Measurements from ENCODE around the gene RAPGEF5. TPM values are rescaled to one million over a fixed set of nuclear protein-coding genes. Genes with fewer than 3 reads are reported as not detected.

Gene RAPGEF5
- total RNA-seq, 2 donors from 2014 or later, result 7.4 to 29.8 TPM

GRCh38 chr7:22291977-22292376 is 65.0 kb downstream of the RAPGEF5 start:
- Histone ChIP-seq H3K4me3 (no peak overlapping the region), H3K27ac (no peak overlapping the region), H3K36me3 (no peaks in the 10 kb centered on the region), H3K9me3 (no peaks in the 10 kb centered on the region), H3K27me3 (replicated peaks; ENCODE audit: insufficient read depth) (no peaks in the 10 kb centered on the region), H3K4me1 (replicated peaks) (no peaks in the 10 kb centered on the region)
- intact Hi-C loops (cut with DNase I), result no loop called here
- no peak for DNase-seq (ENCODE audit: low spot score)
- 85% methylated on average over 2 of the region's 2 CpGs for WGBS
- no peak for TF ChIP-seq POLR2AphosphoS5 (IDR thresholded peaks at IDR 0.05)
- TF ChIP-seq POLR2A (IDR thresholded peaks at IDR 0.05), result no peak
- TF ChIP-seq, protein P1, sequence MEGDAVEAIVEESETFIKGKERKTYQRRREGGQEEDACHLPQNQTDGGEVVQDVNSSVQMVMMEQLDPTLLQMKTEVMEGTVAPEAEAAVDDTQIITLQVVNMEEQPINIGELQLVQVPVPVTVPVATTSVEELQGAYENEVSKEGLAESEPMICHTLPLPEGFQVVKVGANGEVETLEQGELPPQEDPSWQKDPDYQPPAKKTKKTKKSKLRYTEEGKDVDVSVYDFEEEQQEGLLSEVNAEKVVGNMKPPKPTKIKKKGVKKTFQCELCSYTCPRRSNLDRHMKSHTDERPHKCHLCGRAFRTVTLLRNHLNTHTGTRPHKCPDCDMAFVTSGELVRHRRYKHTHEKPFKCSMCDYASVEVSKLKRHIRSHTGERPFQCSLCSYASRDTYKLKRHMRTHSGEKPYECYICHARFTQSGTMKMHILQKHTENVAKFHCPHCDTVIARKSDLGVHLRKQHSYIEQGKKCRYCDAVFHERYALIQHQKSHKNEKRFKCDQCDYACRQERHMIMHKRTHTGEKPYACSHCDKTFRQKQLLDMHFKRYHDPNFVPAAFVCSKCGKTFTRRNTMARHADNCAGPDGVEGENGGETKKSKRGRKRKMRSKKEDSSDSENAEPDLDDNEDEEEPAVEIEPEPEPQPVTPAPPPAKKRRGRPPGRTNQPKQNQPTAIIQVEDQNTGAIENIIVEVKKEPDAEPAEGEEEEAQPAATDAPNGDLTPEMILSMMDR (IDR thresholded peaks at IDR 0.05), result no peak

GRCh38 chr7:22288202-22288601 is 68.8 kb downstream of the RAPGEF5 start:
- DNase-seq (ENCODE audit: low spot score), result no peak
- WGBS, result 98% methylated on average over 6 of the region's 6 CpGs
- TF ChIP-seq, protein P1 (IDR thresholded peaks at IDR 0.05), result no peak
- no peak for TF ChIP-seq POLR2A (IDR thresholded peaks at IDR 0.05)
- TF ChIP-seq POLR2AphosphoS5 (IDR thresholded peaks at IDR 0.05), result no peak
- Histone ChIP-seq H3K27me3 (replicated peaks; ENCODE audit: insufficient read depth) (no peaks in the 10 kb centered on the region), H3K4me3 (no peak overlapping the region), H3K27ac (no peak overlapping the region), H3K4me1 (replicated peaks) (no peaks in the 10 kb centered on the region), H3K9me3 (no peaks in the 10 kb centered on the region), H3K36me3 (no peaks in the 10 kb centered on the region)
- intact Hi-C loops (cut with DNase I), result no loop called here

GRCh38 chr7:22287412-22287811 is 69.5 kb downstream of the RAPGEF5 start:
- no peak overlapping the region for H3K27ac ChIP-seq
- WGBS, result 93% methylated on average over 2 of the region's 2 CpGs
- intact Hi-C loops (cut with DNase I), result no loop called here
- TF ChIP-seq POLR2AphosphoS5 (IDR thresholded peaks at IDR 0.05) (no peak), POLR2A (IDR thresholded peaks at IDR 0.05) (no peak)
- TF ChIP-seq, protein P1 (IDR thresholded peaks at IDR 0.05), result no peak
- H3K27me3 ChIP-seq (replicated peaks; ENCODE audit: insufficient read depth), result no peaks in the 10 kb centered on the region
- H3K9me3 ChIP-seq, result no peaks in the 10 kb centered on the region
- no peak for DNase-seq (ENCODE audit: low spot score)
- no peak overlapping the region for H3K4me3 ChIP-seq
- no peaks in the 10 kb centered on the region for H3K36me3 ChIP-seq
- no peaks in the 10 kb centered on the region for H3K4me1 ChIP-seq (replicated peaks)

DNA sequence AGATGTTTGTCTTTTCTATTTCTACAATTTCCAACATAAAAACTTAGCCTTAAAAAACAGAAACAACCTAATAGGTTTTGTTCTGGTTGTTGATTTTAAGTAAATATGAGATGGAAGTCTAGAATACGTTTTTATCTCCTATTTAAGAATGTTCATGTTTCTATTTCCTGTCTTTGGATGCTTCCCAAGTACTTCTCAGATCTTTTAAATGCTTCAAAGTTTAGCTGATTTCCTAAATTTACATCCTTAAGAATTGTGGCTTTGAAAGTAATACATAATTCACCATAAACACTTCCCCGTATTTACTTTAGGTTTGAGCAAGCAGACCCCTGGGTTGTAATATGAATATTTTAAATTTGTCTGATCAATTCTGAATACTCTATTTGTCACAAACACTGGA is 70.5 kb downstream of the RAPGEF5 start:
- H3K4me1 ChIP-seq (replicated peaks), result no peaks in the 10 kb centered on the region
- H3K36me3 ChIP-seq, result no peaks in the 10 kb centered on the region
- no peaks in the 10 kb centered on the region for H3K9me3 ChIP-seq
- H3K27ac ChIP-seq, result no peak overlapping the region
- H3K4me3 ChIP-seq, result no peak overlapping the region
- no peaks in the 10 kb centered on the region for H3K27me3 ChIP-seq (replicated peaks; ENCODE audit: insufficient read depth)
- intact Hi-C loops (cut with DNase I), result no loop called here
- no peak for DNase-seq (ENCODE audit: low spot score)
- WGBS, result 58% methylated on average over 2 of the region's 2 CpGs
- TF ChIP-seq, protein P1 (IDR thresholded peaks at IDR 0.05), result no peak
- TF ChIP-seq POLR2A (IDR thresholded peaks at IDR 0.05), result no peak
- TF ChIP-seq POLR2AphosphoS5 (IDR thresholded peaks at IDR 0.05), result no peak

- Histone ChIP-seq H3K36me3 (no peaks in the 10 kb centered on the region), H3K27ac (no peak overlapping the region), H3K4me1 (replicated peaks) (no peaks in the 10 kb centered on the region), H3K9me3 (no peaks in the 10 kb centered on the region), H3K27me3 (replicated peaks; ENCODE audit: insufficient read depth) (no peaks in the 10 kb centered on the region), H3K4me3 (no peak overlapping the region)
- intact Hi-C loops (cut with DNase I), result no loop called here
- DNase-seq (ENCODE audit: low spot score), result no peak
- 89% methylated on average over 2 of the region's 2 CpGs for WGBS
- TF ChIP-seq POLR2AphosphoS5 (IDR thresholded peaks at IDR 0.05), result no peak
- TF ChIP-seq, protein P1 (IDR thresholded peaks at IDR 0.05), result no peak
- TF ChIP-seq POLR2A (IDR thresholded peaks at IDR 0.05), result no peak
Observed at GRCh38 chr7:22281481-22281880, 75.5 kb downstream of the RAPGEF5 start.
